ENCODE data around the gene CCL1. TPM values are rescaled to one million over a fixed set of nuclear protein-coding genes. Genes with fewer than 3 reads are reported as not detected.
A peak's percentile ranks its signal among the peaks of the same experiment; 100 is the strongest.

CCL1 gene
- polyA plus RNA-seq, 3 donors = not detected

- no CpG with 5 or more reads among the region's 4 CpGs for WGBS (ENCODE audit: insufficient coverage)
- no peaks in the 10 kb centered on the region for H3K9me3 Mint-ChIP-seq
Observed at GRCh38 chr17:34403006-34403405, 40.0 kb upstream of the CCL1 start.

DNA sequence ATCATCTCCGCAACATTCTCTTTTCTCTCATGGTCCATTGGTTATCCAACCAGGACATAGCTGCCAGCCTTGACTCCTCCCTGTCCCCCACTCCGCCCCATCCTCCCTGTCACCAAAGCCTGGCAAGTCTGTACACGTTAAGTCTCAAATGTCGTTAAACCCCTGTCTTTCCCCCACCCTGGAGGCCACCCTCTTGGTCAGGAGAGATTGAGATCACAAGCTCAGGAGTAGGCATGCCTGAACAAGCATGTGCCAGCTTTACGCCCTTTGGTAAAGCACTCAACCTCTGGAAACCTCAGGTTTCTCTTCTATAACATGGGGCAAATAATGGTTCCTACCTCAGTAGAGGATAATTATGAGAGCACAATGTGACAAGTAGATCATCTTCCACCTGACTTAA lies 38.1 kb upstream of the CCL1 start:
- Histone ChIP-seq H3K9ac (ENCODE audit: insufficient read depth, low read length, poor library complexity, severe bottlenecking) (no peak overlapping the region), H3K4me1 (ENCODE audit: control insufficient read depth in 1 of 2, insufficient read depth in 2 of 2, low read length in 2 of 2) (peaks cover 55 to 60% of the 10 kb centered on the region in 2 donors), H3K27ac (ENCODE audit: low read depth in 1 of 2, low read length in 2 of 2) (no peak overlapping the region), H3K79me2 (ENCODE audit: insufficient read depth, low read length) (no peaks in the 10 kb centered on the region), H3K36me3 (replicated peaks in 1 of 2; ENCODE audit: control insufficient read depth in 1 of 2, insufficient read depth in 2 of 2, low read length in 2 of 2) (no peaks in the 10 kb centered on the region), H4K20me1 (ENCODE audit: insufficient read depth, low read length) (no peaks in the 10 kb centered on the region), H2AFZ (ENCODE audit: insufficient read depth, low read depth, low read length, poor library complexity, severe bottlenecking) (no peak overlapping the region), H3K4me2 (replicated peaks; ENCODE audit: extremely low read depth, low read length, poor library complexity, severe bottlenecking) (no peak overlapping the region), H3K9me3 (replicated peaks in 1 of 2; ENCODE audit: control insufficient read depth in 1 of 2, insufficient read depth in 1 of 2, low read length in 2 of 2) (no peaks in the 10 kb centered on the region), H3K4me3 (replicated peaks in 1 of 3; ENCODE audit: low read depth in 2 of 3, low read length in 3 of 3) (no peak overlapping the region), H3K27me3 (ENCODE audit: control insufficient read depth in 2 of 2, insufficient read depth in 2 of 2, low read length in 2 of 2) (no peaks in the 10 kb centered on the region)
- H3K27me3 Mint-ChIP-seq (ENCODE audit: low read depth in 3 of 3) = peaks cover 0 to 4% (median 3%) of the 10 kb centered on the region in 3 donors
- H3K4me3 Mint-ChIP-seq = no peak overlapping the region
- TF ChIP-seq, protein P1, sequence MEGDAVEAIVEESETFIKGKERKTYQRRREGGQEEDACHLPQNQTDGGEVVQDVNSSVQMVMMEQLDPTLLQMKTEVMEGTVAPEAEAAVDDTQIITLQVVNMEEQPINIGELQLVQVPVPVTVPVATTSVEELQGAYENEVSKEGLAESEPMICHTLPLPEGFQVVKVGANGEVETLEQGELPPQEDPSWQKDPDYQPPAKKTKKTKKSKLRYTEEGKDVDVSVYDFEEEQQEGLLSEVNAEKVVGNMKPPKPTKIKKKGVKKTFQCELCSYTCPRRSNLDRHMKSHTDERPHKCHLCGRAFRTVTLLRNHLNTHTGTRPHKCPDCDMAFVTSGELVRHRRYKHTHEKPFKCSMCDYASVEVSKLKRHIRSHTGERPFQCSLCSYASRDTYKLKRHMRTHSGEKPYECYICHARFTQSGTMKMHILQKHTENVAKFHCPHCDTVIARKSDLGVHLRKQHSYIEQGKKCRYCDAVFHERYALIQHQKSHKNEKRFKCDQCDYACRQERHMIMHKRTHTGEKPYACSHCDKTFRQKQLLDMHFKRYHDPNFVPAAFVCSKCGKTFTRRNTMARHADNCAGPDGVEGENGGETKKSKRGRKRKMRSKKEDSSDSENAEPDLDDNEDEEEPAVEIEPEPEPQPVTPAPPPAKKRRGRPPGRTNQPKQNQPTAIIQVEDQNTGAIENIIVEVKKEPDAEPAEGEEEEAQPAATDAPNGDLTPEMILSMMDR (IDR thresholded peaks at IDR 0.05) = no peak
- no peaks in the 10 kb centered on the region for H3K36me3 Mint-ChIP-seq
- H3K9me3 Mint-ChIP-seq = no peaks in the 10 kb centered on the region
- 100% methylated on average over 3 of the region's 5 CpGs for WGBS (ENCODE audit: insufficient coverage)
- DNase-seq = no peak
- peaks cover 55% of the 10 kb centered on the region for H3K4me1 Mint-ChIP-seq
- H3K27ac Mint-ChIP-seq = peak overlapping the region in 3 of 7 donors; percentile 6 to 35 (median 12)
- intact Hi-C loops (cut with micrococcal nuclease) = no loop called here

More at GRCh38 chr17:34403006-34403405, 40.0 kb upstream of the CCL1 start:
- Mint-ChIP-seq H3K27me3 (ENCODE audit: low read depth in 3 of 3) (peaks cover 1 to 5% (median 3%) of the 10 kb centered on the region in 3 donors), H3K27ac (peak overlapping the region in 2 of 7 donors; percentile 31 to 75), H3K4me1 (peaks cover 54% of the 10 kb centered on the region), H3K4me3 (no peak overlapping the region), H3K36me3 (no peaks in the 10 kb centered on the region)
- Histone ChIP-seq H3K36me3 (replicated peaks in 1 of 2; ENCODE audit: control insufficient read depth in 1 of 2, insufficient read depth in 2 of 2, low read length in 2 of 2) (no peaks in the 10 kb centered on the region), H3K79me2 (ENCODE audit: insufficient read depth, low read length) (no peaks in the 10 kb centered on the region), H2AFZ (ENCODE audit: insufficient read depth, low read depth, low read length, poor library complexity, severe bottlenecking) (no peak overlapping the region), H3K4me1 (ENCODE audit: control insufficient read depth in 1 of 2, insufficient read depth in 2 of 2, low read length in 2 of 2) (peaks cover 53 to 55% of the 10 kb centered on the region in 2 donors), H3K9ac (ENCODE audit: insufficient read depth, low read length, poor library complexity, severe bottlenecking) (no peak overlapping the region), H3K4me2 (replicated peaks; ENCODE audit: extremely low read depth, low read length, poor library complexity, severe bottlenecking) (peak overlapping the region; percentile 3), H3K27me3 (ENCODE audit: control insufficient read depth in 2 of 2, insufficient read depth in 2 of 2, low read length in 2 of 2) (no peaks in the 10 kb centered on the region), H3K4me3 (replicated peaks in 1 of 3; ENCODE audit: low read depth in 2 of 3, low read length in 3 of 3) (no peak overlapping the region), H3K27ac (ENCODE audit: low read depth in 1 of 2, low read length in 2 of 2) (peak overlapping the region in 1 of 2 donors; percentile 14), H4K20me1 (ENCODE audit: insufficient read depth, low read length) (no peaks in the 10 kb centered on the region), H3K9me3 (replicated peaks in 1 of 2; ENCODE audit: control insufficient read depth in 1 of 2, insufficient read depth in 1 of 2, low read length in 2 of 2) (no peaks in the 10 kb centered on the region)
- intact Hi-C loops (cut with micrococcal nuclease) = no loop called here
- no peak for DNase-seq
- TF ChIP-seq, protein P1 (IDR thresholded peaks at IDR 0.05) = no peak

Measured in CD14-positive monocyte (primary cell).